Trophoblast cell (in vitro differentiated cells and primary cell): ENCODE data around the gene NUP205.

Source experiments
- DNase-seq, 2 donors: peaks; one replicate each; pipeline ENCODE4 v3.0.0-alpha.2; 2016
- H2AFZ ChIP-seq: 2 replicates; pipeline ENCODE4 v1.6.1; 2013; ENCODE audit warnings: low read length, moderate library complexity, mild to moderate bottlenecking; ENCODE audit not compliant: insufficient read depth, poor library complexity
- H2AK5ac ChIP-seq: 2 replicates; pipeline ENCODE4 v1.6.1; 2013; ENCODE audit warnings: mild to moderate bottlenecking, low read length
- H2BK120ac ChIP-seq: 2 replicates; pipeline ENCODE4 v1.6.1; 2013; ENCODE audit warnings: low read length, mild to moderate bottlenecking, moderate library complexity; ENCODE audit not compliant: insufficient read depth, poor library complexity
- H2BK12ac ChIP-seq: 2 replicates; pipeline ENCODE4 v1.6.1; 2013; ENCODE audit warnings: mild to moderate bottlenecking, low read length, moderate library complexity
- H2BK5ac ChIP-seq: 2 replicates; pipeline ENCODE4 v1.6.1; 2013; ENCODE audit warnings: low read length, low read depth, moderate library complexity, mild to moderate bottlenecking; ENCODE audit not compliant: poor library complexity
- H3K14ac ChIP-seq: 2 replicates; pipeline ENCODE4 v1.6.1; 2013; ENCODE audit warnings: mild to moderate bottlenecking, low read length
- H3K18ac ChIP-seq: 2 replicates; pipeline ENCODE4 v1.6.1; 2013; ENCODE audit warnings: mild to moderate bottlenecking, low read length
- H3K23ac ChIP-seq: 2 replicates; pipeline ENCODE4 v1.6.1; 2013; ENCODE audit warnings: low read length
- H3K27ac ChIP-seq: 2 replicates; pipeline ENCODE4 v1.5.1; 2013; ENCODE audit warnings: low read depth, mild to moderate bottlenecking, inconsistent platforms, low read length, moderate library complexity
- H3K27me3 ChIP-seq: 2 replicates; pipeline ENCODE4 v1.6.1; 2013; ENCODE audit warnings: inconsistent platforms, mild to moderate bottlenecking, low read length, moderate library complexity; ENCODE audit not compliant: insufficient read depth
- H3K36me3 ChIP-seq, 2 experiments: 1 replicate in 1 of 2; 2 replicates in 1 of 2; pipeline ENCODE4 v1.6.1; 2013; ENCODE audit warnings: low read length in 2 of 2, mild to moderate bottlenecking in 2 of 2, moderate library complexity in 1 of 2; ENCODE audit not compliant: insufficient read depth in 2 of 2, control insufficient read depth in 1 of 2
- H3K4ac ChIP-seq: 2 replicates; pipeline ENCODE4 v1.6.1; 2013; ENCODE audit warnings: low read depth, mild to moderate bottlenecking, low read length, moderate library complexity
- H3K4me1 ChIP-seq, 2 experiments: 1 replicate in 1 of 2; 2 replicates in 1 of 2; pipeline ENCODE4 v1.6.1; 2013; ENCODE audit warnings: low read length in 2 of 2, mild to moderate bottlenecking in 2 of 2, moderate library complexity in 1 of 2; ENCODE audit not compliant: insufficient read depth in 2 of 2, control insufficient read depth in 1 of 2
- H3K4me2 ChIP-seq: 2 replicates; pipeline ENCODE4 v1.6.1; 2013; ENCODE audit warnings: inconsistent platforms, mild to moderate bottlenecking, low read length, moderate library complexity
- H3K4me3 ChIP-seq: 2 replicates; pipeline ENCODE4 v1.5.1; 2013; ENCODE audit warnings: mild to moderate bottlenecking, low read depth, low read length, inconsistent platforms
- H3K79me1 ChIP-seq: one replicate; pipeline ENCODE4 v1.6.1; 2013; ENCODE audit warnings: low read length
- H3K79me2 ChIP-seq: 2 replicates; pipeline ENCODE4 v1.6.1; 2013; ENCODE audit warnings: low read length, mild to moderate bottlenecking; ENCODE audit not compliant: control insufficient read depth, insufficient read depth, poor library complexity
- H3K9ac ChIP-seq: 2 replicates; pipeline ENCODE4 v1.6.1; 2013; ENCODE audit warnings: mild to moderate bottlenecking, low read length
- H3K9me3 ChIP-seq: 2 replicates; pipeline ENCODE4 v1.6.1; 2013; ENCODE audit warnings: low read depth, mild to moderate bottlenecking, control low read depth, inconsistent platforms, low read length; ENCODE audit not compliant: insufficient read depth
- H4K12ac ChIP-seq: 2 replicates; pipeline ENCODE4 v1.6.1; 2013; ENCODE audit warnings: low read depth, mild to moderate bottlenecking, low read length, moderate library complexity
- H4K8ac ChIP-seq: 2 replicates; pipeline ENCODE4 v1.6.1; 2013; ENCODE audit warnings: low read depth, mild to moderate bottlenecking, low read length, moderate library complexity
- H4K91ac ChIP-seq: one replicate; pipeline ENCODE4 v1.6.1; 2013; ENCODE audit warnings: low read depth, mild to moderate bottlenecking, low read length, moderate library complexity
- WGBS: extraction: QIAGEN DNeasy Blood & Tissue Kit; methylation state at CpG from one replicate; pipeline ENCODE4 v1.1.7; 2013; ENCODE audit warnings: missing lambda C conversion rate; ENCODE audit not compliant: insufficient read length, insufficient coverage; ENCODE audit errors: extremely low coverage; 5-methylcytosine and 5-hydroxymethylcytosine counted together

Gene NUP205

DNA sequence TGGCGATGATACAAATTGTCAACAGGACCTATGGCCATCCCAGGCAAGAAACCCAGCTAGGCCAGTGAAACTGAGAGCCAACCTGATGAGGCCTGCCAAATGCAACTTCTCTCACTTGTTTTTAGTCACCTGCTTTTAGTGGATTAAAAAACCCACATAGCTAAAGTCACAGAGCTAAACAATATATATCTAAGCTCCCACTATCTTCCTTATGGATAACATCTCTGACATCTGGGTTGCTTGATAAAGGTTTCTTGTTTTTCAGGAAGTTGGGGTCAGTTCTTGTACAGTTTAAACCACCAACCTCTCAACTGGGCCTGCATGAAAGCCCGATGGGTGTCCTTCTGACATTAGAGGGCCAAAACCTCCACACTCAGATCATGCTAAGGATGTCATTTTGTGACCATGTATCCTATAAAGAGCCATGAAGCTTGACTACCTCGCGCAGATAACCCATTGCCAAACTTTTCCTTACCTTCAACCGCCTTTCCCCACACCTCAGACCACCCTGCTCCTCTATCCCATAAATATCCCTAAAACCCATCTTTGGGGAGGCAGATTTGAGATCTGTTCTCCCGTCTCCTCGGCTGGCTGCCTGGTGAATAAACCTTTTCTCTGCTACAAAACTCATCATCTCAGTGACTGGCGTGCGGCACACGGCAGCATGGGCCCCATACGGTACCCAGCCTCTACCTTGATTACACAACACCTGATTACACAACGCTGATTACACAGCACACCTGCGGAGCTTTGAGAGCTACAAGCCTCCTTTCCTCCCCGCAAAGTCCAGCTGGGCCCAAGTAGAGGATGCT is 103.8 kb downstream of the NUP205 start:
- Histone ChIP-seq H3K4me3 (no peak overlapping the region), H2BK120ac (peak overlapping the region; percentile 41), H3K36me3 (no peaks in the 10 kb centered on the region), H2BK5ac (peak overlapping the region; percentile 6), H3K79me1 (peaks cover 9% of the 10 kb centered on the region), H3K4me2 (peak overlapping the region; percentile 66), H4K12ac (peak overlapping the region; percentile 78), H3K27ac (no peak overlapping the region), H3K4ac (no peak overlapping the region), H3K18ac (peak overlapping the region; percentile 19), H3K14ac (no peak overlapping the region), H3K4me1 (peaks cover 5 to 8% of the 10 kb centered on the region in 2 experiments), H3K79me2 (peaks cover 11% of the 10 kb centered on the region), H2BK12ac (peak overlapping the region; percentile 25), H3K27me3 (no peaks in the 10 kb centered on the region), H2AK5ac (no peak overlapping the region), H4K91ac (peak overlapping the region; percentile 71), H3K9ac (no peak overlapping the region), H4K8ac (peak overlapping the region; percentile 94), H3K9me3 (no peaks in the 10 kb centered on the region), H3K23ac (no peak overlapping the region), H2AFZ (peak overlapping the region; percentile 80)
- no CpG with 5 or more reads among the region's 14 CpGs for WGBS
- peak; percentile 27 to 76 for DNase-seq

GRCh38 chr7:135662123-135662372 is 104.3 kb downstream of the NUP205 start:
- peak overlapping the region; percentile 6 for H2BK5ac ChIP-seq
- H3K4me1 ChIP-seq = peaks cover 5 to 8% of the 10 kb centered on the region in 2 experiments
- peaks cover 9% of the 10 kb centered on the region for H3K79me1 ChIP-seq
- H2AFZ ChIP-seq = peak overlapping the region; percentile 80
- H3K79me2 ChIP-seq = peaks cover 11% of the 10 kb centered on the region
- H2AK5ac ChIP-seq = no peak overlapping the region
- H3K18ac ChIP-seq = peak overlapping the region; percentile 19
- H3K23ac ChIP-seq = no peak overlapping the region
- peak overlapping the region; percentile 25 for H2BK12ac ChIP-seq
- no peak overlapping the region for H3K4ac ChIP-seq
- no peak overlapping the region for H3K9ac ChIP-seq
- no peak overlapping the region for H3K4me3 ChIP-seq
- H3K4me2 ChIP-seq = peak overlapping the region; percentile 66
- no peaks in the 10 kb centered on the region for H3K9me3 ChIP-seq
- no CpG with 5 or more reads among the region's 17 CpGs for WGBS
- H4K12ac ChIP-seq = peak overlapping the region; percentile 78
- H4K8ac ChIP-seq = peak overlapping the region; percentile 94
- H3K14ac ChIP-seq = no peak overlapping the region
- peak overlapping the region; percentile 41 for H2BK120ac ChIP-seq
- H4K91ac ChIP-seq = peak overlapping the region; percentile 71
- H3K27ac ChIP-seq = no peak overlapping the region
- DNase-seq = no peak
- no peaks in the 10 kb centered on the region for H3K36me3 ChIP-seq
- no peaks in the 10 kb centered on the region for H3K27me3 ChIP-seq

DNA sequence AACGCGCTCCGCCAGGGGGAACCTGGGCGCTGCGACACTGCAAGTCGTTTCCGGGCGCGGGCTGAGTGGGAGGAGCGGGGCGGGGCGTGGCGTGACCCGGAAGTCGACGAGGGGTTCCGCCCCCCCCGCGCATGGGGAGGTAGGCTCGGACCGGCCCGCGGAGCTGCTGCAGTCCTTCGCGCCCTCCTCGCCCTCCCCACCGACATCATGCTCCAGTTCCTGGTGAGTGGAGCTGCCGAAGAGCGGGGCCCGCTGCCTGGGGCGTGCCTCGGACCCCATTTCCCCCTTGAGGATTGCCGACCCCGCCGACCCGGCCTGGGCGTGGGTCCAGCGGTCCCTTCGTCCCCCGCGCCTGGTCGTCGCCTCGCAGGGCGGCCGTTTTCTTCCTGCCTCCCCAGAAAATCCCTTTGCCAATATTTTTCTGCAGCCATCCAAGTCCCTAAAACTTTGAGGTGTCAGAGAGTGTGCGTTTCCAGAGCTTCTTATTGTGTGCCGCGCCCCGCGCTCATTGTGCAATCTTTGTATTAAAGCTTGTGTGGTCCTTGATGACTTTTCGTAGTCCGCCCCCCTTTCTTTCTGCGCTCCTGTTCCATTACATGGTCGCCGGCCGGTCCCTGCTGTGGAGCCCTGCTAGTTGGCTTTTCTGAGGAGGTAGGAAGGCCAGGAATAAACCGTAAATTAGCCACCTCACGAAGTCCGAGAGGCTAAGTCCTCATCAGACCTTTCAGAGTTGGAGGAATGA is 104.8 kb downstream of the NUP205 start, which contains the start of gene STMP1:
Gene STMP1 (plus strand): TSS at position 142 of the 742 bp plus-strand sequence.
- no peaks in the 10 kb centered on the region for H3K27me3 ChIP-seq
- H3K4ac ChIP-seq = peak within 1 kb of the TSS; percentile 97
- H3K14ac ChIP-seq = peak within 1 kb of the TSS; percentile 98
- H2AK5ac ChIP-seq = peak within 1 kb of the TSS; percentile 82
- H3K27ac ChIP-seq = peak within 1 kb of the TSS; percentile 88
- H2BK120ac ChIP-seq = peak within 1 kb of the TSS; percentile 94
- peak within 1 kb of the TSS; percentile 85 for H4K12ac ChIP-seq
- peak within 1 kb of the TSS; percentile 92 for H3K4me2 ChIP-seq
- H4K91ac ChIP-seq = peak within 1 kb of the TSS; percentile 97
- H3K36me3 ChIP-seq = no peaks in the 10 kb centered on the region
- peaks cover 9% of the 10 kb centered on the region for H3K79me1 ChIP-seq
- peaks cover 11% of the 10 kb centered on the region for H3K79me2 ChIP-seq
- H3K18ac ChIP-seq = peak within 1 kb of the TSS; percentile 98
- H3K9me3 ChIP-seq = no peaks in the 10 kb centered on the region
- WGBS = no CpG with 5 or more reads among the region's 60 CpGs
- peak within 1 kb of the TSS; percentile 80 for H2AFZ ChIP-seq
- H3K4me1 ChIP-seq = peaks cover 5 to 8% of the 10 kb centered on the region in 2 experiments
- H2BK5ac ChIP-seq = peak within 1 kb of the TSS; percentile 95
- peak within 1 kb of the TSS; percentile 25 for H2BK12ac ChIP-seq
- H3K23ac ChIP-seq = no peak within 1 kb of the TSS
- peak within 1 kb of the TSS; percentile 98 for H4K8ac ChIP-seq
- peak within 1 kb of the TSS; percentile 98 for H3K4me3 ChIP-seq
- peak; percentile 95 to 98 for DNase-seq
- H3K9ac ChIP-seq = peak within 1 kb of the TSS; percentile 96

GRCh38 chr7:135664046-135664589 is 106.4 kb downstream of the NUP205 start:
- H2BK120ac ChIP-seq = no peak overlapping the region
- no peak overlapping the region for H4K12ac ChIP-seq
- H3K14ac ChIP-seq = no peak overlapping the region
- no peak overlapping the region for H3K9ac ChIP-seq
- H3K4me3 ChIP-seq = no peak overlapping the region
- H4K91ac ChIP-seq = no peak overlapping the region
- peaks cover 4% of the 10 kb centered on the region for H3K9me3 ChIP-seq
- H3K79me1 ChIP-seq = peaks cover 9% of the 10 kb centered on the region
- H2BK12ac ChIP-seq = no peak overlapping the region
- DNase-seq = peak; percentile 3 to 13
- H3K18ac ChIP-seq = no peak overlapping the region
- H3K23ac ChIP-seq = no peak overlapping the region
- no peak overlapping the region for H2AFZ ChIP-seq
- no peak overlapping the region for H2AK5ac ChIP-seq
- H3K79me2 ChIP-seq = peaks cover 11% of the 10 kb centered on the region
- H3K36me3 ChIP-seq = peaks cover 4% of the 10 kb centered on the region in 2 experiments
- no peak overlapping the region for H4K8ac ChIP-seq
- WGBS = no CpG with 5 or more reads among the region's 3 CpGs
- no peak overlapping the region for H2BK5ac ChIP-seq
- peaks cover 5 to 8% of the 10 kb centered on the region in 2 experiments for H3K4me1 ChIP-seq
- no peaks in the 10 kb centered on the region for H3K27me3 ChIP-seq
- peak overlapping the region; percentile 51 for H3K4ac ChIP-seq
- H3K27ac ChIP-seq = no peak overlapping the region
- H3K4me2 ChIP-seq = no peak overlapping the region
